MM.1S (cell line): ENCODE measurements around the gene ADD2.

Experiments
- DNase-seq: peaks from one replicate; pipeline ENCODE4 v3.0.0-alpha.2; 2015
- H2AFZ ChIP-seq: fragments of 300-600 bp; sonication (generic); 2 replicates; pipeline ENCODE4 v1.6.0; 2016; ENCODE audit warnings: antibody characterized with exemption, low read length
- H3F3A ChIP-seq: fragments of 300-600 bp; sonication (generic); 2 replicates; pipeline ENCODE4 v1.6.1; 2016; ENCODE audit warnings: mild to moderate bottlenecking, antibody characterized with exemption, low read length, moderate library complexity, mixed read lengths; ENCODE audit not compliant: insufficient read depth
- H3K27ac ChIP-seq: fragments of 300-600 bp; sonication (generic); 2 replicates; pipeline ENCODE4 v1.5.1; 2016; ENCODE audit warnings: mild to moderate bottlenecking, low read length
- H3K27me3 ChIP-seq: fragments of 300-600 bp; sonication (generic); replicated peaks from 2 replicates; pipeline ENCODE4 v1.6.0; 2016; ENCODE audit warnings: low read length; ENCODE audit not compliant: insufficient read depth
- H3K36me3 ChIP-seq: fragments of 300-600 bp; sonication (generic); replicated peaks from 2 replicates; pipeline ENCODE4 v1.6.1; 2016; ENCODE audit warnings: mild to moderate bottlenecking, low read length, mixed read lengths; ENCODE audit not compliant: insufficient read depth
- H3K4me1 ChIP-seq: fragments of 300-600 bp; sonication (generic); 2 replicates; pipeline ENCODE4 v1.6.1; 2016; ENCODE audit warnings: low read length, mixed read lengths
- H3K4me2 ChIP-seq: fragments of 300-600 bp; sonication (generic); 2 replicates; pipeline ENCODE4 v1.6.0; 2016; ENCODE audit warnings: low read depth, low read length
- H3K4me3 ChIP-seq: fragments of 300-600 bp; sonication (generic); 2 replicates; pipeline ENCODE4 v1.5.1; 2016; ENCODE audit warnings: low read length, mixed read lengths
- H3K79me2 ChIP-seq: fragments of 300-600 bp; sonication (generic); 2 replicates; pipeline ENCODE4 v1.6.1; 2016; ENCODE audit warnings: mixed run types, low read length, mixed read lengths
- H3K9ac ChIP-seq: fragments of 300-600 bp; sonication (generic); 2 replicates; pipeline ENCODE4 v1.6.1; 2016; ENCODE audit warnings: low read length, mixed read lengths
- H3K9me2 ChIP-seq: fragments of 300-600 bp; sonication (generic); replicated peaks from 2 replicates; pipeline ENCODE4 v1.6.1; 2016; ENCODE audit warnings: mild to moderate bottlenecking, low read length, mixed read lengths; ENCODE audit not compliant: insufficient read depth
- H3K9me3 ChIP-seq: fragments of 300-600 bp; sonication (generic); replicated peaks from 2 replicates; pipeline ENCODE4 v1.6.1; 2016; ENCODE audit warnings: mild to moderate bottlenecking, low read length, mixed read lengths; ENCODE audit not compliant: insufficient read depth
- H4K20me1 ChIP-seq: fragments of 300-600 bp; sonication (generic); 2 replicates; pipeline ENCODE4 v1.6.1; 2016; ENCODE audit warnings: mild to moderate bottlenecking, low read length, moderate library complexity, mixed read lengths; ENCODE audit not compliant: insufficient read depth
- CTCF ChIP-seq: fragments of 300-600 bp; sonication (generic); IDR thresholded peaks from 2 replicates; pipeline ENCODE4 v1.5.1; 2016; ENCODE audit warnings: antibody characterized with exemption, low read length, mixed read lengths
- EZH2 ChIP-seq: fragments of 300-600 bp; sonication (generic); optimal IDR thresholded peaks from 2 replicates; pipeline ENCODE3; 2017; ENCODE audit warnings: low read depth, mild to moderate bottlenecking, antibody characterized with exemption, low read length, mixed read lengths
- EZH2phosphoT487 ChIP-seq: fragments of 300-600 bp; sonication (generic); IDR thresholded peaks from 2 replicates; pipeline ENCODE4 v1.6.1; 2018; ENCODE audit warnings: antibody characterized with exemption, low read length

The ADD2 gene

GRCh38 chr2:70729647-70730046 is 38.4 kb downstream of the ADD2 start:
- DNase-seq: no peak
- TF ChIP-seq EZH2: no peak
- TF ChIP-seq EZH2phosphoT487: no peak
- no peak for TF ChIP-seq CTCF
- no peaks in the 10 kb centered on the region for H4K20me1 ChIP-seq
- no peak overlapping the region for H3K27ac ChIP-seq
- H2AFZ ChIP-seq: no peak overlapping the region
- no peaks in the 10 kb centered on the region for H3K9me3 ChIP-seq
- no peak overlapping the region for H3K4me2 ChIP-seq
- H3K79me2 ChIP-seq: no peaks in the 10 kb centered on the region
- no peak overlapping the region for H3K4me3 ChIP-seq
- no peaks in the 10 kb centered on the region for H3F3A ChIP-seq
- no peaks in the 10 kb centered on the region for H3K9me2 ChIP-seq
- no peaks in the 10 kb centered on the region for H3K27me3 ChIP-seq
- no peaks in the 10 kb centered on the region for H3K4me1 ChIP-seq
- no peak overlapping the region for H3K9ac ChIP-seq
- no peaks in the 10 kb centered on the region for H3K36me3 ChIP-seq

GRCh38 chr2:70728128-70728527 is 39.9 kb downstream of the ADD2 start:
- H3F3A ChIP-seq: no peaks in the 10 kb centered on the region
- H3K9me2 ChIP-seq: no peaks in the 10 kb centered on the region
- H2AFZ ChIP-seq: no peak overlapping the region
- no peak for TF ChIP-seq CTCF
- no peak for TF ChIP-seq EZH2
- TF ChIP-seq EZH2phosphoT487: no peak
- H3K9ac ChIP-seq: no peak overlapping the region
- no peaks in the 10 kb centered on the region for H3K4me1 ChIP-seq
- H3K9me3 ChIP-seq: no peaks in the 10 kb centered on the region
- no peak overlapping the region for H3K4me2 ChIP-seq
- H3K27me3 ChIP-seq: no peaks in the 10 kb centered on the region
- DNase-seq: no peak
- no peak overlapping the region for H3K4me3 ChIP-seq
- H3K79me2 ChIP-seq: no peaks in the 10 kb centered on the region
- no peak overlapping the region for H3K27ac ChIP-seq
- H4K20me1 ChIP-seq: no peaks in the 10 kb centered on the region
- H3K36me3 ChIP-seq: no peaks in the 10 kb centered on the region

GRCh38 chr2:70726947-70727725 is 40.9 kb downstream of the ADD2 start:
- H3K9ac ChIP-seq: no peak overlapping the region
- no peaks in the 10 kb centered on the region for H3K9me2 ChIP-seq
- H3K4me2 ChIP-seq: no peak overlapping the region
- no peaks in the 10 kb centered on the region for H3K4me1 ChIP-seq
- no peaks in the 10 kb centered on the region for H3K79me2 ChIP-seq
- H3F3A ChIP-seq: no peaks in the 10 kb centered on the region
- no peak for DNase-seq
- no peak overlapping the region for H3K27ac ChIP-seq
- H3K4me3 ChIP-seq: no peak overlapping the region
- H3K36me3 ChIP-seq: no peaks in the 10 kb centered on the region
- H2AFZ ChIP-seq: no peak overlapping the region
- no peaks in the 10 kb centered on the region for H3K9me3 ChIP-seq
- H4K20me1 ChIP-seq: no peaks in the 10 kb centered on the region
- no peaks in the 10 kb centered on the region for H3K27me3 ChIP-seq
- TF ChIP-seq EZH2: no peak

DNA sequence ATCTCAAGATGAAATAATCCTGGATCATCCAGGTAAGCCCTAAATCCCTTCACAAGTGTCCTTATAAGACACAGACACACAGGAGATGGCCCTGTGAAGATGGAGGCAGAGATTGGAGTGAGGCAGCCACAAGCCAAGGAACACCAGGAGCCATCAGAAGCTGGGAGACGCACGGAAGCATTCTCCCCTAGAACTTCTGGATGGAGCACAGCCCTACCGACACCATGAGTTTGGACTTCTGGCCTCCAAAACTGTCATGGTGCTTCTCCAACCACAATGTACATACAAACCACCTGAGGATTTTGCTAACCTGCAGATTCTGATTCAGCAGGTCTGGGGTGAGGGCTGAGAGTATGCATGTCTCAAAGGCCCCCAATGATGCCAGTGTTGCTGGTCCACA is 42.5 kb downstream of the ADD2 start:
- Histone ChIP-seq H2AFZ (no peak overlapping the region), H4K20me1 (no peaks in the 10 kb centered on the region), H3K27me3 (no peaks in the 10 kb centered on the region), H3K4me2 (no peak overlapping the region), H3K79me2 (no peaks in the 10 kb centered on the region), H3K4me3 (no peak overlapping the region), H3K9me2 (no peaks in the 10 kb centered on the region), H3K9ac (no peak overlapping the region), H3K36me3 (no peaks in the 10 kb centered on the region), H3K27ac (no peak overlapping the region), H3K9me3 (no peaks in the 10 kb centered on the region), H3K4me1 (no peaks in the 10 kb centered on the region), H3F3A (no peaks in the 10 kb centered on the region)
- TF ChIP-seq EZH2: no peak
- TF ChIP-seq CTCF: no peak
- TF ChIP-seq EZH2phosphoT487: no peak
- DNase-seq: no peak
